GM10266 (cell line): ENCODE results near the gene NUDC.
A peak's percentile ranks its signal among the peaks of the same experiment; 100 is the strongest.

Source experiments
- DNase-seq: peaks from one replicate; pipeline ENCODE4 v3.0.0; 2012; ENCODE audit errors: extremely low spot score
- TF ChIP-seq, protein P1 (sequence below): IDR thresholded peaks from 2 replicates; pipeline ENCODE4 v1.5.1; 2012; ENCODE audit warnings: mild to moderate bottlenecking, low read depth; ENCODE audit not compliant: control insufficient read depth, insufficient read depth; ENCODE audit errors: missing control alignments

The NUDC gene

DNA sequence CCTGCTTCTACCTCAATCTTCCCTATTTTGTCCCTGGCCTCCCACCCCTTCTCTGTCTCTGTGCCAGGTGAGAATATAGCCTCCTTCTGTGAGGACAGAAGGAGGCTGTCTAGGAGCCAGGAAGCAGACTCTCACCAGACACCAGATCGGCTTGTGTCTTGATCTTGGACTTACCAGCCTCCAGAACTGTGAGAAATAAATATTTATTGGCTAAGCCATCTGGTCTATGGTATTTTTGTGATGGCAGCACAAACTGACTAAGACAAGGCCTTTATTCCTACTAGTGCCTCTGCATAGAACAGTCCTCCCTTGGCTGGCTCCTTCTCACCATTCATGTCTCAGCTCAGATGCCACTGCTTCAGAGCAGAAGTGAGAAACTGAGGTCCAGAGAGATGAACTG is 33.3 kb upstream of the NUDC start:
- DNase-seq: no peak
- TF ChIP-seq, protein P1, sequence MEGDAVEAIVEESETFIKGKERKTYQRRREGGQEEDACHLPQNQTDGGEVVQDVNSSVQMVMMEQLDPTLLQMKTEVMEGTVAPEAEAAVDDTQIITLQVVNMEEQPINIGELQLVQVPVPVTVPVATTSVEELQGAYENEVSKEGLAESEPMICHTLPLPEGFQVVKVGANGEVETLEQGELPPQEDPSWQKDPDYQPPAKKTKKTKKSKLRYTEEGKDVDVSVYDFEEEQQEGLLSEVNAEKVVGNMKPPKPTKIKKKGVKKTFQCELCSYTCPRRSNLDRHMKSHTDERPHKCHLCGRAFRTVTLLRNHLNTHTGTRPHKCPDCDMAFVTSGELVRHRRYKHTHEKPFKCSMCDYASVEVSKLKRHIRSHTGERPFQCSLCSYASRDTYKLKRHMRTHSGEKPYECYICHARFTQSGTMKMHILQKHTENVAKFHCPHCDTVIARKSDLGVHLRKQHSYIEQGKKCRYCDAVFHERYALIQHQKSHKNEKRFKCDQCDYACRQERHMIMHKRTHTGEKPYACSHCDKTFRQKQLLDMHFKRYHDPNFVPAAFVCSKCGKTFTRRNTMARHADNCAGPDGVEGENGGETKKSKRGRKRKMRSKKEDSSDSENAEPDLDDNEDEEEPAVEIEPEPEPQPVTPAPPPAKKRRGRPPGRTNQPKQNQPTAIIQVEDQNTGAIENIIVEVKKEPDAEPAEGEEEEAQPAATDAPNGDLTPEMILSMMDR: no peak

DNA sequence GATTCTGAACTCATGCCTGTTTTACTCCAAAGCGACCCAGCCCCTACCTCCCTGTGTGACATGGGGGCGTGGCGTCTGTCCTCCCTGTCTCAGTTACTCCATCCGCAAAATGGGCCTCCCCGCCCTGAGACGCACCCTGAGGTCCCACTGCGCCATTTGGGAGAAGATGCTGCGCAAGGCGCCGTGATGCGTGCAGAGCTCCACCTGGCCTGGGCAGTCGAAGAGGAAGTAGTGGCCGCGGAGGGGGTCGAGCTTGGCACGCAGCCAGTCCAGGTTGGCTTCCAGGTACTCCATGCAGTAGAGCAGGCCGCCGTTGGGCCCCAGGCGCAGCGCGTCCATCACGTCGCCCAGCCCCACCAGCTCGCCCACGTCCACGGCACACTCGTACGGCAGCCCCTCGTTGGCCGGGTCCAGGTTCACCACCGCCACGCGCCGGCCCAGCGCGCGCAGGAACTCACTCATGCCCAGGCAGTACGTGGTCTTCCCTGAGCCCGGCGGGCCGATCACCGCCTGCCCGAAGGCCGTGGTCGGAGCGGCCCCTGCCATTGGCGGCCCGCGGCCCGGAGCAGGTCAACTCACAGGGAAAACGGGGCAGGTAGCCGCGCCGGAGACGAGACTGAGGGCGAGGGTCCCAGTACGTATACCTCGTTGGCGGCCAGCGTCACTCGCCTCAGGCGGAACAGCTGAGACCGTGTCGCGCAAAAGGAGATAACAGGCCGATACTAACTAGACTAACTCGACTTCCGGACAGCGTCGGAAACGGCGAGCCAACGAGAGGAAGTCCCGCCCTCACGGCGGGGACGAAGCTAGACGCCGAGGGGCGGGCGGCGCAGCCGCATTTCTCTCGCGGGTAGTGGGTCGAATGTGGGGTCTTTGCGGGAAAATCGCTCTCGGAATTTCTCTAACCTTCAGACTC is 31.7 kb upstream of the NUDC start, which contains the start of gene GPN2:
Gene GPN2, minus strand, starts transcription at position 733 of the 916 bp plus-strand sequence. Its CDS starts 187 bp downstream, at position 546.
- TF ChIP-seq, protein P1: no peak
- peak; percentile 92 for DNase-seq

DNA sequence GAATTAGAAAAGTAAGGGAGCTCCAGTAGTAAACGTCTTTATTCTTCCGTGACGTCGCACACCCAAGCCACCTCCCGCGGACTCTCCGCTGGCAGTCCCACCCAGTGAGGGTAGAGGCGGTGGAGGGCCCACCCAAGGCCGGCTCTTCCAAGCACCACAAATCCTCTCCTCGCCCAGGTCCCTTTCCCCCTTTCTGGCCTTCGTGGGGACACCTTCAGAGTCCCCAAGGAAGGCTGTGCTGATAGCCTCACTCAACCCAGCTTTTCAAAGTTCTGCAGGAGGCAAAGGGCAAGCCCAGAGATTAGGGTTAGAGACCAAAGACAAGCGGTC is 31.1 kb upstream of the NUDC start:
- TF ChIP-seq, protein P1: no peak
- DNase-seq: no peak

DNA sequence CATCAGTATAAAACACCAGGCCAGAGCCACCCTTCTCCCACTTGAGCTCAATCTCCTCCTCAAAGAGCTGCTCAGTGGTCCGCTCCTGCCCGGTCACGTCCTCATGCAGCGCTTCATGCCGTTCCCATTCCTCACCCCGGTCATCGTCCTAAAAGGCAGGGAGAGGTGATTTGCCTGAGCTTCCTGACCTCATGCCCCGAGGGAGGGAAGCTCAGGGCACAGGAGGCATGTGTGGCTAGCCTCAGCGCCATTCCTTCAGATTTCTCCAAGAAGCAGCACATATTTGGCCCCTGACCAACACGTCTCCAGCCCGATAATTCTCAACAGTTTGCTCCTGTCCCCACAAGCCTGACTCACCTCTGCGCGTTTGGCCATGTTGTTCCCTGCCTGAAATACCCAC is 27.3 kb upstream of the NUDC start:
- TF ChIP-seq, protein P1: no peak
- DNase-seq: no peak

DNA sequence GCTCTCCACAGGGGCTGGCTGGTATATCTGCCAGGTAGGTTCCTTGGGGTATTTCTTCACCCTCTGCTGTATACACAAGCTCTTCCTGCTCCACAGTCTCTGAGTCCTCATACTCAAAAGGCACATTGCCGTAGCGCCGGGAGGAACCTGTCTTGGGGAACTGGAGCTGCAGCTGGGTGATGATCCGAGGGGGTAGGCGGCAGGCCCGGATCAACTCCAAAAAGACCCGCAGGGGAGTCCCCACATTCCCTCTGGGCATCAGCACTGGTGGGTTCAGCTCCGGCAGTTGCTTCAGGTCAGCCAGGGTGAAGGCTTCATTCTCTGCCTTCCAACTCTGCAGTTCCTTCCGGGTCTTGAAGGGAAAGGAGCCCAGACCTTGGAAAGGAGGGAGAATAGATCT is 24.2 kb upstream of the NUDC start:
- TF ChIP-seq, protein P1: no peak
- no peak for DNase-seq

DNA sequence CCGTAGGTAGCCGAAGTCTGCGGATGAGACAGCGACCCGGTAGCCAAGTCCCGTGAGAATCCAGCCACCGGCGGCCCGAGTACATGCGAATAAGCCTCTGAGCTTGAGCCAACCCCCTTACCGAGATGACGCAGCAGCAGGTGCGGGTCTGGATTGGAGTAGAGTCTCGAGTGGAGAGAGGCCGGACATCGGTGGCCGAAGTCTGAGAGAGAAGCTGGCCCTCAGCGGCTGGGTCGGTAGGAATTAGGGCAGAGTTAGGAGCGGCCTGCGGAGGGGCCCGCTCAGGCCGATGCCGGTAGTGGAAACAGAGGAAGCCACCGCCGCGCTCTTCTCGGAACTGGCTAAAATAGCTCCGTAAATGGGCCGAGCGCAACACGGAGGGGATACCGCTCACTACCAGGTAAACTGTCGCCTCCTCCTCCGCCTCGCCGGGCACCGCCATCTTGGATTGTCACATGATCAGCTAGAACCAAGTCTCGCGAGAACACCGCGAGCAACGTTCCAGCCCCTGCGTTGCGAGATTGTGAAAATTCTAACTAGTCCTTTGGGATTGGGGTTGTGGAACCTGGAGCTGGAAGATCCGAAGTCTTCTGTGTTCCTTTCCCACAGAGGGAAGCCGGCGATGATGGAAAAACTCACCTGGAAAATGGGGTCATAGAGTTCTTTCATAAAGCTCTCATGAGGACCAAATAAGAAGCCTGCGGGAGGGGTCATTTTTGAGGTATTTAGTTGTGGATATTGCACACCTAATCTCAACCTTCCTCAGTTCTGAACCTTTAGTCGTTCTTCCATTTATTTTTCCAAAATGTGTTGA is 21.3 kb upstream of the NUDC start, which contains the start of gene GPATCH3:
Gene GPATCH3, minus strand, starts transcription at position 467 of the 814 bp plus-strand sequence. Its CDS starts 25 bp downstream, at position 442.
- TF ChIP-seq, protein P1: no peak
- peak; percentile 89 for DNase-seq
